HG03066 (cell line): ENCODE results near the gene WDFY1.

Source experiments
- ATAC-seq: cut with Tn5 transposase; IDR thresholded peaks from one replicate; pipeline ENCODE4 v1.9.1; 2021; ENCODE audit warnings: low read depth; ENCODE audit not compliant: unreplicated experiment

Gene WDFY1, protein sequence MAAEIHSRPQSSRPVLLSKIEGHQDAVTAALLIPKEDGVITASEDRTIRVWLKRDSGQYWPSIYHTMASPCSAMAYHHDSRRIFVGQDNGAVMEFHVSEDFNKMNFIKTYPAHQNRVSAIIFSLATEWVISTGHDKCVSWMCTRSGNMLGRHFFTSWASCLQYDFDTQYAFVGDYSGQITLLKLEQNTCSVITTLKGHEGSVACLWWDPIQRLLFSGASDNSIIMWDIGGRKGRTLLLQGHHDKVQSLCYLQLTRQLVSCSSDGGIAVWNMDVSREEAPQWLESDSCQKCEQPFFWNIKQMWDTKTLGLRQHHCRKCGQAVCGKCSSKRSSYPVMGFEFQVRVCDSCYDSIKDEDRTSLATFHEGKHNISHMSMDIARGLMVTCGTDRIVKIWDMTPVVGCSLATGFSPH

GRCh38 chr2:223944703-223945531 lies at the start of gene WDFY1:
TSS of gene WDFY1 (minus strand) at chr2:223945335. CDS start at chr2:223945284, 51 bp downstream.
- peak; percentile 73 for ATAC-seq

- no peak for ATAC-seq
Measured at GRCh38 chr2:223994562-223995162, 49.5 kb upstream of the WDFY1 start.

- peak; percentile 79 for ATAC-seq
Measured at GRCh38 chr2:223993634-223994232, 48.6 kb upstream of the WDFY1 start.

- ATAC-seq: no peak
Measured at GRCh38 chr2:223991611-223992010, 46.5 kb upstream of the WDFY1 start.

GRCh38 chr2:223989856-223990232 lies 44.7 kb upstream of the WDFY1 start:
- no peak for ATAC-seq

DNA sequence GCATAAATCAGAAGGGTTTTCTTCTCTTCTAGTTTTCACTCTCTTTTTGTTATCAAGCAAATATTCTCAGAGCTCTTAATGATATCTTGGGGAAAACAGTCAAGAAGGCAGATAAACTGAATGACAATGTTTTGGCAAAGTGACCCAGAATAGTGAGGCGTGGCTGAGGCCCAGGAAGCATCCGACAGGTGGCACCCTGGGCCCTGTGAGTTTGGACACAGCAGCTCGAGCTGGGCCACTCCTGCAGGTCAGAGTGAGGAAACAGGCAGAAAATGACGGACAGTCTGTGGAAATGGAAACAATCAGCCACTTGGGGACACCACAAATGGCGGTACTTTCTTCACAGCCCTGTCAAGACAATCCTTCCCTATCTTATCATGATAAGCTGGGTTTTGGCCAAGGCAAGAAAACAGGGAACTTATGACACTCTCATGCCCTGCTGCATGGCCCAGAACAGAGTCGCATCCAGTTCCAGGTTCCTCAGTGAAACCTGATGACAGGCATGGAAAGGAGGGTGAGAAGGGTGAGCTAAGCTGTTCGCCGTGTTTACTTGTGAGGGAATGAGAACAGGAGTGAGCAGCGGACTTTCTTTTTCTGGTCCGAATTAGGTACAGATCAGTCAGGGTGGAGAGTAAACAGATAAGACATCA lies 44.2 kb upstream of the WDFY1 start:
- no peak for ATAC-seq

- no peak for ATAC-seq
Measured at GRCh38 chr2:223981241-223981640, 36.1 kb upstream of the WDFY1 start.

DNA sequence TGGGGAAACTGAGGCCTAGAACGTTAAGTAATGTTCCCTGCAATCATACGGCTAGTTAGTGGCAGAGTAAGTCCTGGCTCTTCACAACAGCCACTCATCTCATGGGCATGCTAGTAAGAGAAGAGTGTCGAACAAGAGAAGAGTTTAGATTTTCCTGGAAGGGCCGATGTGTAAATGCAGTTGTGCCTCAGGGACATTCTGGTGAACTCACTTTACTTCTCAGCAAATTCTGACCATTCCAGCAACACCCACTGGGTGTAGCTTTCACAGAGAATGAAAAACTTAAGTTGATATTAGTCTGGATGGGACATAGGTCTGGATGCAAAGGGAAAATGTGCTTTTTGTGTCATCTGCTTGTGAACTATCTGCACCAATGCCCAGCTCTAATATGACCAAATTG lies 35.7 kb upstream of the WDFY1 start:
- no peak for ATAC-seq

DNA sequence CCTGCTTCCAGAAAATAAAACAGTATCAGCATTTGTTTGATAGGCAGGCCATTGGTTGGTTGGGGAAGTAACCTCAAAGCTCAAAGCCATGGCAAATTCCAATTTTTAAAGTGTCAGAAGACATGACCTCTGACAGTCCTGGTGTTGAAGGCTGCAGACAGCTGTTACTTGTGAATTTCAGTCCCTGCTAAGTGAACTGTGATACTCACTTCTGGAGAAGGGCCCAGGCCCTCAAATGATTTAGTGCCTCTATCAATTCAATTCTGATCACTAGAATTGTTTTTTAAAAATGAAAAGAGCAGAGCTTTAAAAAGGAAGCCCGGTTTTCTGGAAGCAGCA lies 35.2 kb upstream of the WDFY1 start:
- ATAC-seq: no peak

GRCh38 chr2:223979730-223980396 lies 34.7 kb upstream of the WDFY1 start:
- no peak for ATAC-seq

DNA sequence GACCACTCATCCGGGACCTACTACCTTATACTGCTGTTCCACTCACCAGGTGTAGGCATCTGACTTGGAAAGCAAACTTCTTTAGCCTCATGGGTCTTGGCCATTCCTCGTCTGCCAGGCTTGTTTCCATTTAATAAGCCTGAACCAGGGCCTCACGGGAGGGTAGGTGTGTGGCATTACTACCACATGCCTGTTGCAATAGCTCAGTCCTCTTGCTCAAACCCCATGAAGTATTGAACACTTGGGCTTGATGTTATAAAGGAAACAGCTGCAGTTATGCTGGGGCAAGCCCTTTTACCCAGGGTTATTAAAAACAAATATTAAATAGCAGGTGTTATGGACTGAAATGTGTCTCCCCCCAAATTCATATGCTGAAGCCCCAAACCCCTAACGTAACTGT lies 33.3 kb upstream of the WDFY1 start:
- no peak for ATAC-seq

GRCh38 chr2:223976635-223977226 lies 31.6 kb upstream of the WDFY1 start:
- no peak for ATAC-seq

- ATAC-seq: no peak
Measured at GRCh38 chr2:223973606-223974005, 28.5 kb upstream of the WDFY1 start.

GRCh38 chr2:223972656-223973102 lies 27.5 kb upstream of the WDFY1 start:
- ATAC-seq: no peak

GRCh38 chr2:223971731-223972130 lies 26.6 kb upstream of the WDFY1 start:
- no peak for ATAC-seq

- ATAC-seq: no peak
Measured at GRCh38 chr2:223970343-223971128, 25.4 kb upstream of the WDFY1 start.

GRCh38 chr2:223969856-223970255 lies 24.7 kb upstream of the WDFY1 start:
- ATAC-seq: no peak

- no peak for ATAC-seq
Measured at GRCh38 chr2:223969315-223969714, 24.2 kb upstream of the WDFY1 start.

DNA sequence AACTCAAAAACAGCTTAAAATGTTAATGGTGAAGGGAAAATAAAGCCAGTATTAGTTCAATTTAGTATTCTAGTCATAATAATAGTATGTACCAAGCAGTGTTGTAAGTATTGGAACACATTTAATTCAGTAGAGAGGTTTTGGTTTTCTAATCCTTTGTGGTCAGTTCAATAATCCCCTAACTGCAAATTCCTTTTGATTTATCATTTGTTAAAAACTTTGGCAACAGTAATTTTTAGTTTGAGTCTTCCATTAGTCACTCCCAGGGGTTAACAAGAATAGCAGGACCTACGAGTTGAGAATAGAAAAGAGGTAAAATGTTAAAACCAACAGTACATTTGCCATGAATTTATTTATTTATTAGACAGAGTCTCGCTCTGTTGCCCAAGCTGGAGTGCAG lies 22.8 kb upstream of the WDFY1 start:
- no peak for ATAC-seq
